HG03159 (cell line): ENCODE measurements around the gene VASH1.
A peak's percentile ranks its signal among the peaks of the same experiment; 100 is the strongest.

Experiments
- ATAC-seq: cut with Tn5 transposase; IDR thresholded peaks from one replicate; pipeline ENCODE4 v1.9.1; 2021; ENCODE audit warnings: mild to moderate bottlenecking, moderate library complexity; ENCODE audit not compliant: unreplicated experiment

Gene VASH1

DNA sequence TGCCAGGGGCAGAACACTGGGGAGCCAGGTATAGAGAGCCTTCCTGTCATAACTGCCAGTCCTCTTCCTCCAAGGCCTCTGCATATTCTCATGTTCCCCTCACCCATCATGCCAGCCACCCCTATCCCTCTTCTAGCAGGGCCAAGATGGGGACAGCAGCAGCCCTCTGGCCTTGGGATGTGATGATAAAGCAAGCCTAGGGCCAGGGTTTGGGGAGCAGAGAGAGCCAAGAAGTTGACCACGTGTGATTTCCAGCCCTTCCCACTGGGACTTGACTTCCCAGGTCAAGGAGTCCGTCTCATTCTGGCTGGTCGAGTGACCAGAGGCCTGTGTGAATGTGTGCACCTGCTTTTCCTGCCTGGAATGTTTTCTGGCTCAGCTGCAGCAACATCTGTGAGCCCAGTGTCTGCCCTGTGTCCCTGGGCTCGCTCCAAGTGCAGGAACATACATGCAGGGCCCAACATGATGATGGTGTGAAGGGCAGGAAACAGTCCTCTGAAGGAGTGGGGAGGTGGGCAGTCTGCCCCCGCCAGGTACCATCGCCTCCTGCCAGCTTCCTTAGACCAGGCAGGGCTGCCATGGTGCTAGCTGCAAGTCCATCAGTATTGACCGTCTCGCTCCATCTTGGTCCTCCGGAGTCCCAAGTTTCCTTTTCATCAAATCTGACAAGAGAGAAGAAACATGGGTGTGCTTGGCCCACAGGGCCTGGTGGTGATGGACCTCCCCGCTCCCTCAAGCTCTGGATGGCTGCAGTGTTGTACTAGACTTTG, 21.0 kb downstream of the VASH1 start:
- ATAC-seq, result no peak

DNA sequence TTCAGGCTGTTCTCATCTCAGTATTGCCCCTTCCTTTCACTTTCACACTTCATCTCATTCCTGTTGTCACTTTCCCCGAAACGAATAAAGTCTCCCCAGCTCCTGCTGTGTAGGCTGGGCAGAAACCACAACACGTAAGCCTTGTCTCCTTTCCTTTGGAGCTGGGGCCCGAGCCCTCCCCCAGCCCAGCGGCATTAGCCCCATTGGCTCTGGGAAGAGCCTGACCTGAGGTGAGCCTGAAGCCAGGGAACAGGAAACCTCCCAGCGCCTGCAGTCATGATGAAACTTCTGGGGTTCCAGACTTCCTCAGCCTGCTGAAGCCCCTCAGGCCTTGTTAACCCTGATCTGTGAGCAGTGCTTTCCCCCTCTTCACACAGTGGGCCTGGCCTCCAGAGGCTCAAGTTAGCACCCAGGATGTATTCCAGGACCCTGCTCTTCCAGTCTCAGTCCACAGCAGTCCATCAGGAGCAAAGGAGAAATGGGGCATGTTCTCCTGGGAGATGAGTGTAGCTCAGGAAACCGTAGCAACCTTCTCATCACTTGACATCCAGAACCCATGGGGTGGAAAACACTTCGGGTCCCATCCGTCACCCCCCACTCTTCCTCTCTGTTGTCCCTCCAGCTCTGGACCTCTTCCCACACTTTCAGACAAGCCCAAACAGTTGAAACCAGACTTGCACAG, 21.8 kb downstream of the VASH1 start:
- no peak for ATAC-seq

DNA sequence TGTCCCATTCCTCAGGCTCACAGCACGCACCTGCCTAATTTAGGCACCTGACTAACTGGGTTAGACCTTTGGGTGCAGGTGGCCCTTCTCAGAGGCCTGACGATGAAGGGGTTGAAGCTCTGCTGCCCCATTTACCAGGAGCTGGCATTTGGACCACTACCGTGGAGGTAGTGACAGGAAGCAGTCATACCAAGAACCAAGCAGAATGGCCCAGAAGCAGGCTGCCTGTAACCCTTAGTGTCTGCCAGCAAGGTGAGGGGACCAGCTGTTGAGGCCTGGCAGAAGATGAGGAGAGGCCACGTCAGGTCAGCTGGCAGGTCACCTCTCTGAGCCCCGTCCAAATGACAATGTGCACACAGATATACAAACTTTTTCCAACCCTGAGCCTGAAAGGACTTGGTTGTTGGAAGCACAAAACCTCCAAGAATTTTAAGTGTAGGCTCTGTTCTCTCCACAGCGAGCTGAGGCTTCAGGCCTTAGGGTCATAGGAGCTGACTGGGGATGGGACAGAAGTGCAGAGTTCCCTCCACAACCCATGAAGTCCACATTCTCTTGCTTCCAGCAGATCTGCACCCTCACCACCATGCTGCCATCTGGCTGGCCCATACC, 23.1 kb downstream of the VASH1 start:
- no peak for ATAC-seq

- peak; percentile 72 for ATAC-seq
These were observed 23.6 kb downstream of the VASH1 start for GRCh38 chr14:76784881-76785280.

GRCh38 chr14:76786601-76787000, 25.3 kb downstream of the VASH1 start:
- ATAC-seq, result no peak

DNA sequence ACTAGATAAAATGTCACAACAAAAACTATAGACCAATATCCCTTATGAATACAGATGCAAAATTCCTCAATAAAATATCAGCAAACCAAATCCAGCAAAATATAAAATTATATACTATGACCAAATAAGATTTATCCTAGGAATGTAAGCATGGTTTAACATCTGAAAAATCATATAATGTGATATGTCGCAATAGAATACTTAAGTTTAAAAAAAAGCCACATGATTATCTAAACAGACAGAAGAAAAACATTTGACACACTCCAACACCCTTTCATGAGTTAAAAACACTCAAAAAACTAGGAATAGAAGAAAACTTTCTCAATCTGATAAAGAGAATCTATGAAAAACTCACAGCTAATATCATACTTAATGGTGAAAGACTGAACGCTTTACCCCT, 31.2 kb downstream of the VASH1 start:
- ATAC-seq, result no peak

DNA sequence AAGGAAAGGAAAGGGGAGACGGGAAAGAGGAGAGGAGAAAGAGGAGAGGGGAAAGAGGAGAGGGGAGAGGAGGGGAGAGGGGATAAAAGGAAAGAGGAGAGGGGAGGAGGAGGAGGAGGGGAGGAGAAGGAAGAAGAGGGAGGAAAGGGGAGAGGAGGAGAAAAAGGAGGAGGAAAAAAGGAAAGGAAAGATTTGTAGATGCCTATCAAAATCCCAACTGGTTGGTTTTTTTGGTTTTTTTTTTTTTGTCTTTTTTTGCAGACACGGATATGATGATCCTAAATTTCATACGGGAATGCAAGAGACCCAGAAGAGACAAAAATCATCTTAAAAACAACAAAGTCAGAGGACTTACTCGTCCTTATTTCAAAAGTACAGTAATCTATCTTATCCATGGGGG, 32.1 kb downstream of the VASH1 start:
- no peak for ATAC-seq

DNA sequence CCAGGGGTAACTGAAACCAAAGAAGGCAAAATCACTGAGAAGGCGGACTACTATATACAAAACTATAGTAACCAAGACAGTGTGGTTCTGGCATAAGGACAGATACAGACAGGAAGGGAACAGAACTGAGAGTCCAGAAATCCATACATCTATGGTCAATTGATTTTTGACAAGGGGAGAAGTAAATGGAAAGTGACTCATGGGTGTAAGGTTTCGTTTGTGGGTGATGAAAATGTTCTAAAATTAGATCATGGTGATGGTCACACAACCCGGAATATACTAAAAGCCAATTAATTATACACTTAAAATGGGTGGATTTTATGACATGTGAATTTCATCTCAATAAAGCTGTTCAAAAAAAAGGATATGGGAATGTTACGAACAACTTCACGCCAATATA, 32.7 kb downstream of the VASH1 start:
- ATAC-seq, result no peak

GRCh38 chr14:76806446-76806845, 45.2 kb downstream of the VASH1 start:
- no peak for ATAC-seq

DNA sequence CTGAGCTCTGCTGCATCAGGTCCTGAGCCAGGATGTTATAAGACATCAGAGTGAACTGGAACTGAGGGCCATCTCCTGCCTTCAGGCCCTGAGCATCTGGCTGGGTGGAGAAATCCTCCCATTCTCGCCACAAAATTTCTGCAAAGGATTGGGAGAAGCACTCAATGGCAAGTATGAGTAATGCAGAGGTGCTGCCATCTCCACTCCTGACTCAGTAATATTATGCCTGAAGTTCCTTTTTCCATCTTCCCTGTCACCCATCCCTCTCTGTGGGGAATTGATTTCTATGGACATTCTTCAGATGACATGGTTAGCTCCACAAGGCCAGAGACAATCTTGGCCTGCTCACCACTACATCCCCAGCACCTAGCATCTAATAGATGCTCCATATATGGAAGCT, 46.7 kb downstream of the VASH1 start:
- ATAC-seq, result no peak

DNA sequence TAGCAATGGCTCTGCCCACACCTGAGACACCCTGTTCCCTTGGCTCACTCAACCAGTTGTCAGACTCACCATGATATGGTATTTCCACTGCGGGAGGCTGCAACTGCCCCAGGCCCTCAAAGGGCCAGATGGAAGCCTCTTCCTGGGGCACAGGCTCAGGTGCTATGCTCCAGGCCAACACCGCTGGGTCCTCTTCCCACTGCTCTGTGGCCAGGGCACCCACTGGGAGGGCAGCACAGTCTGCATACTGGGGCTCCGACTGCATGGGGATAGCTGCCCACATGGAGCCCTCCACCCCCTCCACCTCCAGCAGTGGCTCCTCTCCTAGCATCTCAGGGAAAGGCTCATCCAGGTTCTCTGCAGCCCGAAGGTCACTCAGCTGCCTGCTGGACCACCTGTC, 47.7 kb downstream of the VASH1 start:
- ATAC-seq, result no peak

DNA sequence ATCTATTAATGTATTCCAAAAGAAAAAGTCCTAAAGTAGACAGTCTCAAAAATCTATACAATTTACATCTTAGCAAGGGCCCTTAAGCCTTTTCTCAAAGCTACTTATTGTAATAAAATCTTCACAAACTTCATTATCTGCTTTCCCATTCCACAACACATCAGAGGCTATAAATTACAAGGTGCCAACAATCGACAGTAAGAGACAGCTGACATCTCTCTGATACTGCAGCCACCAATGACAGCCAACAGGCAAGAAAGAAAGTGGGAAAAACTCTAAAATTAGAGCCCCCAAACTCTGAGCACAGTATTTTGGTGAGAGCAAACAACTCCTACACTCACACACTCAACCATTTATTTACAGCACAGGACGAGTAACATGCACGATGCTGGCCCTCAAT, 49.3 kb downstream of the VASH1 start:
- no peak for ATAC-seq

DNA sequence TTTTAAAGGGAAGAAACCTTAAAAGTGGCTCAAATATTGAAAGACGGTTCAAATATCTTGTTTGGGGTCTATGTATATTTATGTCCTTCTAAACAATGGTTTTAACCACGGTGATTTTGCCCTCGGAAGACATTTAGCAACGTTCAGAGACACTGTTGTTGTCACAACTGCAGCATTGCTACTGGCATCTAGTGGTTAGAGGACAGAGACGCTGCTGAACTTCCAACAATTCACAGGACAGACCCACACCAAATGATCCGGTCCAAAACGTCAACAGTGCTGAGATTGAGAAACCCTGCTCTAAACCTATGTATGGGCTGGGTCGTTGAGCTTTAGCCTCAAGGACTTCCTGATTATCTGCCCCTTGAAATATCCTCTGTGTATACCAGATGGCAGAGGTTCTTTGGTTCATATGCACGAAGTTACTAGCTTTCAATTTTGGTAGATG, 49.7 kb downstream of the VASH1 start:
- ATAC-seq, result no peak

DNA sequence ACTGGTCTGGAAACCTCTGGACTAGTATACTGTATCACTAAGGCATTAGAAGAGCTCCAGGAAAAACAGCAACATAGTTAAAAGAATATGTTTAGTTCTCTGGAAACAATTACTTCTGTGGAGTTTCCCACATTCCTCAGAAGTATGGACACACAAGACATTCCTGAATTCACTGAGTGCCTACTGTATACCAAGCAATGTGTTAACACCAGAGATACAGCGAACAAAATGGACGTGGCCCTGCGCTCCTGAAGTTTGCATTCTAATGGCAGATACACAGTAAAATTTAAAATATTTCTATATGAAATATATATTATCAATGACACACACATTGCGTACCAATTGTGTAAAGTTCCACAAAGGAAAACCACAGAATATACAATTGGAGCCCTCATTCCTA, 50.3 kb downstream of the VASH1 start:
- no peak for ATAC-seq

- ATAC-seq, result peak; percentile 19
These were observed 50.8 kb downstream of the VASH1 start for GRCh38 chr14:76812093-76812421.

GRCh38 chr14:76812422-76813383, 51.4 kb downstream of the VASH1 start, which contains the start of gene ANGEL1:
Gene ANGEL1, minus strand, starts transcription at chr14:76812882. Its CDS starts 55 bp downstream, at chr14:76812827.
- ATAC-seq, result peak; percentile 88

DNA sequence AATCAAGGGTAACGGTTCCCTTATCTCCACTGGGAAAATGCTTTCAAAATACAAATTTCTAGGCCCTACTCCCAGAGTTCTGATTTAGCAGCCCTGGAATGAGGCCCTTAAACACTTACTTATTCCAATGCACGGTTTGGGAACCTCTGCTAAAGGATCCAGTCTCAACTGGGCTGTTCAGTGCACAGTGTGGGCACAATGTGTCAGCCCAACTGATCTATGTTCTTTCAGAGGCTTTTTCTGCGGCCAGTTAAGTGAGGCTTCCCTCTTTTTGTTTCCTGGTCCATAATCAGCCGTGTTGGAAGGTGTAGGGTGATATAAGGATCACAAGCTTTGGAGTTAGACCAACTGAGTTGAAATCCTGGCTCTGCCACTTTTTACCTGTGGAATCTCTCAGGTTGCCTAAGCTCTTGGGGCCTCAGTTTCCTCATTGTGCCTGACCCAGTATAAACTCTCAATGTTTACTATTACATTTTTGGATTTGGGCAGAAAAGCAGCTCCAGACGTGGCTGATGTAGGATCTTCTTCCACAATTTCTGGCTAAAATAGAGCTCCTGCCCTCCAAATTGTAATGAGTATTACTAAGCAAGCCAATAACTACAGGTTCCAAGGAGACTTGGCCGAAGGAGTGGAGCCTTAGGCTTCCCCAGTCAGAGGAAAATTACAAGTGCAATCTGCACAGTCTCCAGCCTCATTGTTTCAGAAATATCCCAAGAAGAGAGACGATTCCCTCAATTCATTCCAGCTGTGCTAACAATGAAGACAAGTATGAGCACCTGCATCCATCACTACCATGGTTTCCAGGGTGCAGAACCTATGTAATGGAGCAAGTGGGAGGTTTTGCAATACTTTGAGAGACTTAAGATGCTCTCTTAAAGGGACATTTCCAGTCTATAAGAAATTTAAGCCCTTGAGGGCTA, 53.7 kb downstream of the VASH1 start:
- ATAC-seq, result no peak

GRCh38 chr14:76820700-76821099, 59.4 kb downstream of the VASH1 start:
- no peak for ATAC-seq

GRCh38 chr14:76826122-76826521, 64.9 kb downstream of the VASH1 start, which contains the start of gene LRRC74A:
Gene LRRC74A, plus strand, starts transcription at chr14:76826408. Its CDS starts 290 bp downstream, at chr14:76826698.
- no peak for ATAC-seq
